Measurements from ENCODE around the gene USP33.
A peak's percentile ranks its signal among the peaks of the same experiment; 100 is the strongest.
"Not testable (repeated sequence)": the region's sequence is repeated elsewhere in the genome, so short reads cannot be mapped to it uniquely, and the experiment has no call there.

Gene USP33

DNA sequence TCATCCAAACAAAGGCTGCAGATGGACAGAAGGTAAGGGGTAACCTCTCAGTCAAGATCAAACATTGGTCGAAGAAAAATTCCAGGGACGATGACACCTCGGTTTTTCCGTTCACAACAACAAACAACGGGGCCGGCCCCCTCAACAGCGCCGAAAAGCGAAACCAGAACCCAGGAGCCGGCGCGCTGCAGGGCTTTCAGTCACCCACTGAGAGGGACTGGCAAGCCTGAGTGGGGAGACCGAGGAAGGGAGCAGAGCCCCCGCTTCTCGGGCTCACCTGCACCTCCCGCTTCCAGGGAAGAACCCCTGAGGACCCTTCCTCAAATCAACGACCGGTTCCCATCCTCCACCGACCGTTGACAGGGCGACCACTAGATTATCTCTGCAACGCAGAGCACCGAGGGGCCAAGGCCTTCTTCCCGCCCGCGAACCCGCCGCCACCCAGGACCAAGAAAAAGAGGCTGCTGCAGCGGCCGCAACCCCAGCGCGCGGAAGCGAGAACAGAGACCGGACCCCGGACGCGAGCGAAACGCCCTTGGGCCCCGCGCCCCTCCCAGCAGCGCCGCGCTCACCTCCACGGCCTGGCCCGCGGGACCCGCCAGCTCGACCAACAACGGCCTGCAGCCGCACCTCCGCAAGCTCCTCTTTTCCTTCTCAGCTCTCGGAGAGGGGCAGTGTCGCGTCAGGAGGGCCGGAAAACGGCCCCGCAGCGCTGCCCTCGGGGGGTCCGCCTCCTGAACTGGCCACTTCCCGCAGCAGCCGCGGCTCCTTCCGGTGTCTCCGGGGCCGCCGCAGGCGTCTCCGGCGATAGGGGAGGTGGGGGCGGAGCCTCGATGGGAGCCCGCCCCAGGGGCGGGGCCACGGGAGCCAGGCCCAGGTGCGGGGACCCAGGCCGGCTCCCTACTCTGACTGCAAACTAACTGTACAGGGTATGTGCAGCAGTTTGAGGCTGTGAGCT is at the start of gene USP33:
Gene USP33, minus strand, starts transcription at position 782 of the 958 bp plus-strand sequence. CDS start 18,155 bp downstream, outside the sequence.
- DNase-seq, result peak in 1 of 2 experiments; percentile 50

DNA sequence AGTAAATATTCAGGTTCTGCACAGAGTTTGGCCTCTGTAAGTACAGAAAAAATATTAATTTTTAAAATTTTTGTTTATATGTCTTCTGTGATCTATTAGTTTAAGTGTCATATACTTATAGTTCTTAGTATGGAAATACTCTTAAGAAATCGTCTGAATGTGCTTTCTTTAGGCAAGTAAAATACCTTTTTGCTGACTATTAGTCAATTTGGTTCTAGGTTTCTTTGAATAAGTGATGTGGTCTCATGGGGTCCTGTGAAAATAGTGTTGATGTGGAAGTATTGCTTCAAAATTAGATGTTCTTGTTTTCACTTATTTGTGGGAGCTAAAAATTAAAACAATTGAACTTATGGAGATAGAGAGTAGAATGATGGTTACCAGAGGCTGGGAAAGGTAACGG is 43.7 kb upstream of the USP33 start:
- no peak for DNase-seq

DNA sequence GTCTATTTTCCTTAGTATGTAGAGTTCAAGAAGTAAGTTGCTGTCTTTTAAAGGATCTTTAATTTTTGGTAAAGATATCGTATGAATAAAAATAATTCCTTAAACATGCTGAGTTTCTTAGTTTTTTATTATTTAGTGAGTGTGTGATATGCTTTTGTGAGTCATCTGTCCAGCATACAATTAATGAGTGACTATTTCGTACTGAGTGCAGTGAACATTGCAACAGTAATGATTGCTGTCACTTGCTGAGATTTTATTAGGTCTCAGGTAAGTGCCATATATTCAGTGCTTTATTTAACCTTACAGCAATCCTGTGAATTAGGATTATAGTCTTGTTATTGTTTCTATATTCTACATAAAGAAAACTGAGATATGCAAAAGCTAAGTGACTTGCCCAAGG is 42.4 kb upstream of the USP33 start:
- DNase-seq, result no peak

DNA sequence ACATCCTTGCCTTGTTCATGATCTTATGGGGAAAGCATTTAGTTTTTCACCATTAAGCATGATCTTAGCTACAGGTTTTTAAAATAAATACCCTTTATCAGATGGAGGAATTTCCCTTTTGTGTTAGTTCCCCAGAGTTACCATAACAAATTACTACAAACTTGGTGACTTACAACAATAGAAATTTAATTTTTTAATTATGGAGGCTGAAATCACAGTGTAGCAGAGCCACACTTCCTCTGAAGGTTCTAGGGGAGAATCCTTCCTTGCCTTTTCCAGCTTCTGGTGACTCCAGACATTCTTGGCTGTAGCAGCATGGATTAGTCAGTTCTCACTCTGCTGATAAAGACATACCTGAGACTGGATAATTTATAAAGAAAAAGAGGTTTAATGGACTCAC is 38.3 kb upstream of the USP33 start:
- no peak for DNase-seq

DNA sequence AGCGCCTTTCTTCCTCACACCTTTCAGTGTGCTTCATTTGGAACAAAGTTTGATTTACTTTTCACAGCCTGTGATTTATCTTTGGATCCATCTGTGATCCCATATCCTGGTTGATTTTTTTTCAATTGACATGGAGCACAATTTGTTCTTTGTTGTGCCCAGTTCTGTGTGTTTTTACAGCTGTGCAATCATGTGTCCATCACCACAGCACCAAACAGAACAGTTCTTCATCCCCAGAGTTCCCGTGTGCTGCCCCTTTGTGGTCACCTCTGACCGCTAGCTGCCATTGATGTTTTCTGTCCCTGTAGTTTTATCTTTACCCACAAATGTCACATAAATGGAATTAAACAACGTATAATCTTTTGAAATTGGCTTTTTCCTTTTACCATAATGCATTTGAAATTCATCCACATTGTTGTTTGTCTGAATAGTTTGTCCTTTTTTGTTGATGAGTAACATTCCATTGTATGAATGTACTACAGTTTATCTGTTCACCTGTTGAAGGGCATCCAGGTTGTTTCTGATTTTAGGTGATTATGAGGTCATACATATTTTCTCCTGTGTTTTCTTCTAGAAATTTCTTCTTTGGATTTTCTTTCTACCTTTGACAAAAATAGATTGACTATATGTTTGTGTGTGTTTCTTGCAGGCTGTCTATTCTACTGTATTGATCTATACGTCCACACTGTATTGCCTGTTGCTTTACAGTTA is 37.2 kb upstream of the USP33 start:
- DNase-seq, result no peak

DNA sequence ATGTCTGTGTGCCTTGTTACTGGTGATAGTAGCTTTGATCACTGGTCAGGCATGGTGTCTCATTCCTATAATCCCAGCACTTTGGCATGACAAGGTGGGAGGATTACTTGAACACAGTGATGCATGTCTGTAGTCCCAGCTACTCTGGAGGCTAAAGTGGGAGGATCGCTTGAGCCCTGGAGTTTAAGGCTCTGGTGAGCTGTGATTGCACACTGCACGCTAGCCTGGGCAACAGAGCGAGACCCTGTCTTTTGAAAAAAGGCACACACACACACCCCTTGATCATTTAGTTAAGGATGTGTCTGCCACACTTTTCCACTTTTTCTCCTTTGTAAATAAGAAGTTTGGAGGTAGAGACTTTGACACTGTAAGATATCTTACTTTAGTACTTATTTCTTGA is 34.9 kb upstream of the USP33 start:
- DNase-seq, result no peak

DNA sequence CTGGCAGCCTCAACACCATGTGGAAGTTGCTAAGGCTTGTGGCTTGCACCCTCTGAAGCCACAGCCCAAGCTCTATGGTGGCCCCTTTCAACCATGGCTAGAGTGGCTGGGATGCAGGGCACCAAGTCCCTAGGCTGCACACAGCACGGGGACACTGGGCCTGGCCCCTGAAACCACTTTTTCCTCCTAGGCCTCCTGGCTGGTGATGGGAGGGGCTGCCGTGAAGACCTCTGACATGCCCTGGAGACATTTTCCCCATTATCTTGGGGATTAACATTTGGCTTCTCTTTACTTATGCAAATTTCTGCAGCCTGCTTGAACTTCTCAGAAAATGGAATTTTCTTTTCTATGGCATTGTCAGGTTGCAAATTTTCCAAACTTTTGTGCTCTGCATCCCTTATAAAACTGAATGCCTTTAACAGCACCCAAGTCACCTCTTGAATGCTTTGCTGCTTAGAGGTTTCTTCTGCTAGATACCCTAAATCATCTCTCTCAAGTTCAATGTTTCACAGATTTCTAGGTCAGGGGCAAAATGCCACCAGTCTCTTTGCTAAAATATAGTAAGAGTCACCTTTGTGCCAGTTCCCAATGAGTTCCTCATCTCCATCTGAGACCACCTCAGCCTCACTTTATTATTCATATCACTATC is 26.6 kb upstream of the USP33 start:
- DNase-seq, result not testable (repeated sequence)

DNA sequence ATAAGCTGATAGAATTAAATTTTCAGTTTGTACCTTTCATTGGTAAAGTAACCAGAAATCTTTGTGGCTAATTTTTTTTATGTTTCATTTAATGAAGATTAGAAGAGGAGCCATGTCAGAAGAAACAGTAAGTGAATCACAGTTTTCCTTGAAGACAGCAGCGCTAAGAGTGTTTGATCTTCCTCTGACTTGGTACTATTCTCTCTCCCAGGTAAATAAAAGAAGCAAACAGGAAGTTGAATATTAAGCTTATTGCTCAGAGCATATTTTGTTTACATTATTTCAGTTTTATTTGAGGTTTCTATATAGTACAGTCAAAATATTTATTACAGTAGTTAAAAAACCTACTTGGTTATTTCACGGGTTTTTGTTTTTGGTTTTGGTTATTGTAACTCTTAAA is 23.5 kb upstream of the USP33 start:
- DNase-seq, result no peak

DNA sequence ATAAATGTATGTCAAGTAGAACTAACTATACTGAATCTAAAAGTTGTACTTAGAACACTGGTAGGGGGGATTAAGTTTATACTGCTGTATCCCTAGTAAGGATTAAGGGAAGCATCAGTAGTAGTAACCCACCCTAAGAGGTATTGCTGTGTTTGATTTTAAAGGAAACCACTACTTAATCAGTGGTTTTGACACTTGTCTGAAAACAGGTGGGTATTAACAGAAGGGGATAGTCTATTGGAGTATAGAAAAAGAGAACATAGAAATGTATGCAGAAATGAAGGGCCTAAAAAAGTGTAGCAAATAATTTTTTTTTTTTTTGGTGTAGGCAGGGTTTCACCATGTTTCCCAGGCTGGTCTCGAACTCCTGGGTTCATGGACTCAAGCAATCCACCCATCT is 22.0 kb upstream of the USP33 start:
- DNase-seq, result no peak

DNA sequence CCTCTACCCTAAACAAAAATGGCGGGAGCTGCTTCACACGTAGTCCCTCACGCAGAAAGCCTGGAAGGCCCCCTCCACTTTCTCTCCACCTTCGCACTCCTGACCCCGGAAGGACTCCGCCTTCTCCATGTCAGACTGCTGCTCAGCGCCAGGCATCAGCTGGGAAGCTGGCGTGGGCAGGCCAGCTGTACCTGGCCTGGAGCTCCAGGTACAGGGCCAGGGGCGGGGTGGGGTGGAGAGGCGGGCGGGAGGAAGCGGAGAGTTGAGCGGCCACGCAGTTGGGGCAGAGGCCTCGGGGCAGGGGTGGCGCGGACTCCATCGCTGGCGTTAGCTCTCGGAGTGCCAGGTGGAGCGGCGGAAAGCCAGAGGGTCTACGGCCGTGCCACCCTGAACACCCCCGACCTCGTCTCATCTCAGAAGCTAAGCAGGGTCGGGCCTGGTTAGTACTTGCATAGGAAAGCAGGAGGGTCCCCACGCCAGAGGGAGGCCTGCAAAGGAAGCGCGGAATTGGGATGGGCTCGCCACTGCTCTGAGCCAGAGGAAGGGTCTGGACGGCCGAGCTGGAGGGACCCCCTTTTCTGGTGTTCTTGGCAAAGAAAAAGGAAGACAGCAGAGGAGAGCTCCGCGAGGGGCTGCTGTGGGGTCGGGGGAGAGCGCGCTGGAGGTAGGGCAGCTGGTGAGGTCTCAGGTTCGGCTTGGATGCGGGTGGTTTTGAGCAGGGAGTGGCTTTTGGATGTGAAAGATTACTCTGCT is 20.1 kb upstream of the USP33 start, which contains the start of gene MIGA1:
Gene MIGA1, plus strand, starts transcription at position 121 of the 753 bp plus-strand sequence. CDS start 3,604 bp downstream, outside the sequence.
- peak; percentile 68 to 69 for DNase-seq

DNA sequence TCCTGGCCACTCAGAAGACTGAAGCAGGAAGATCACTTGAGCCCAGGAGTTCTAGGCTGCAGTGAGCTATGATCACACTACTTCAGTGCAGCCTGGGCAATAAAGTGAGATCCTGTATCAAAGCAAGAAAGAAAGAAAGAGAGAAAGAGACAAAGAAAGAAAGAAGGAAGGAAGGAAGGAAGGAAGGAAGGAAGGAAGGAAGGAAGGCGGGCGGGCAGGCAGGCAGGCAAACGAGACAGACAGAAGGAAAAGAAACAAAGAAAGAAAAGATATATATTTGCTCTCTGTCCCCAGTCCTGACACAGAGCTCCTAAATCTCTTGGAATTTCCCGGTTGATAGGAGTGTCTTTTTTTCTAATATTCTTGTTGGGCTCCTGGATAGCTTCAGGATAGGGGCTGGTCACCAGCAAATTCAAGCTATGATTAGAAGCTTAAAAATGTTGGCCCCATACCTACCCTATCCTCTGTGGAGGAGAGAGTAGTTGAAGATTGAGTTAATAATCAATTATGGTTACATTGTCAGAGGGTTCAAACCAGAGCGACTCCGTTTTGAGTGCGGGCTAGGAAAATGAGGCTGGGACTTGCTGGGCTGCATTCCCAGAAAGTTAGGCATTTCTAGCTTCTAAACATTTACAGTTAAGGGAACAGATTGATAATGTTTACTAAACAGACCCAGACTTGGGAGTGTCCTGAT is 16.5 kb upstream of the USP33 start:
- DNase-seq, result no peak

DNA sequence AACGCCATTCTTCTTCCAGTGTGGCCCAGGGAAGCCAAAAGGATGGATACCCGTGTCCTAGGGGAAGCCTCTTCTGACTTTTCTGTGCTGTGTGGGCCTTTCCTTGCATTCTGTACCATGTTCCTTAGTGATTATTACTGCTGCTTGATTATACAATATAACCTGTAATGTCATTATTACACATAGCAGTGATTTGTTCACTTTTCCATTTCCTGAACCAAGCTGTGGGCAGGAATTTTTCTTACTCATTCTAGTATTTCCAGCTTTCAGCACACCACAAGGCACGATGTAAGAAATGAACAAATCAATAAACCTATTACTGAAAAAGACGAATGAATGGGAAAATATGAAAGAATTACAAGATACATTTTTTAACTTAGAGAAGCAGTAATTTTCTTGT is 8.4 kb upstream of the USP33 start:
- no peak for DNase-seq

DNA sequence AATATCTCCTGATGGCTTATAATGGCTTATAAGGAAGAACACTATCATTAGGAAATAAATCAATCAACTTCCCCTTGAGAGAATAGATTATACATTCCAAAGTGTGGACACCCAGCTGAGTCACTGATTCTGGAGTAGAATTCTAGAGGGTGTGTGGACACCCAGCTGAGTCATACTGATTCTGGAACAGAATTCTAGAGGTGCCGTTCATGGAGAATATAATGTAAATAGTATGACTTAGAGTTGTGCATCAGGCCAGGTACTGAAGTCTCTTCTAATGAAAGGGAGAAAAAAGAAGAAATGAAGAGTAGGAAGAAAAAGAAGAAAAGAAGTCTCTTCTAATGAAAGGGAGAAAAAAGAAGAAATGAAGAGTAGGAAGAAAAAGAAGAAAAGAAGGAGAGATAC is 2.4 kb upstream of the USP33 start:
- DNase-seq, result no peak

DNA sequence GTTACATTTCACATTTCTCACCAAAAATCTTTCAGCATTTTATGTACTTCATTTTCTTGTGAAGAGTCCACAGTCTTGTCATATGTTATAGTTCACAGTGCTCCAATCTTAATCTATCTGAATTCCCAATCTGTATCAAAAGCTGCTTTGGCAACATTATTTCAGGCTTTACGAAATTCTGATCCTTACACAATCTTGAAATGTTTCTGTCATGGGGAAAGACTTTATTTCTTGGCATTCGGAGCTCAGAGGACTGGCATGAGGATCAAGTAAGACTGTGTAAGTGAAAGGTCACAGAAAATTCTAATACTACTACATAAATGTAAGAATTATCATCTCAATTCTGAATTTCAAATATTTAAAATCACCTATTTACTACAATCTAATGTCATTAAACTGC is 2.0 kb downstream of the USP33 start:
- DNase-seq, result no peak

DNA sequence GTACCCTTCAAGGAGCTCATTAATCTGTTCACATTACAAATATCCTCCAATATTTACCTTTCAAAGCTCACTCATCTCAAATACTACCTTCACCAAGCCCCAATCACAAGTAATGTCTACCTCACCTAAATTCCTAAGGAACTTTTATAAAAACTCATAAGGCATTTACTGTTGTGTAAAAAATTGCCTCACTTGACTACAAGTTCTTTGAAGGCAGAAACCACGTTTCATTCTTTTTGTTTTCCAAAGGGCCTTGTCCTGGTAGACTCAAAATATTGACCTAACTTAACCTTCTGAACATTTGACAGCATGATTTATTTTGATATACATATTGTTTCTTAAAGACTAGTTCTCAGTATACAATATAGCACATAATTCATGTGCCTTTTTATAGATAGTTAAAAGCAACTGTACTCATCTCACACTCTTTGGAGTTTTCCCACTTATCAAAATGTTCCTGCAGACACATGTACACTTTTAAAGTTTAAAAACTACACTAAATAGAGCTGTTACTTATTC is 2.5 kb downstream of the USP33 start:
- DNase-seq, result no peak

DNA sequence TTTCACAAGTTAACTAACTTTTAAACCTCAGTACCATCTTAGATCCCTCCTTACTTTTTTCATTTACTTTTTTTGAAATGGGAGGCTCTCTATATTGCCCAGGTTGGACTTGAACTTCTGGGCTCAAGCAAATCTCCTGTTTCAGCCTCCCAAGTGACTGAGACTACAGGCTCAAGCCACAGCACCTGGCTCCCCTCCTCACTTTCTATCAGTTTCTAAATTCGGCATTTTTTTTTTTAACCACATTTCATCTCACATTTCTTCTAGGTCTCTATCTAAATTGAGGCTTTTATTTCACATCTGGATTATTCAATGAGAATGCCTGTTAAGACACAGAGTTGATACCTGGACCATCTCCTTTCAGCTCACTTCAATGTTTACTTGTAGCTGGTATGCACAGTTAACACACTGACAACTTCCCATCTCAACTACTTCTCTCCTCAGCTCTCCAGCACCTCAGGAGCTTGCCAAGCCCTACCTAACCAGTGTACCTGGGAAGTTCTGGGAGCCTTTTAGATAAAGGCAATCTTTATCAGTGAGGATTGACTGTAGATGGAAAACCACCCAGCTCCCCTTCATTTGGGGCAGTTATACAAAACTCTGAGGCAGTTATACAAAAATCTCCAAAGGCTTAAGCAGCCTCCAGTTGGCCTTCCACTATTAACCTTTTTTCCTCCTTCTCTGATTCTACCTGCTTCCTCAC is 3.4 kb downstream of the USP33 start:
- no peak for DNase-seq

DNA sequence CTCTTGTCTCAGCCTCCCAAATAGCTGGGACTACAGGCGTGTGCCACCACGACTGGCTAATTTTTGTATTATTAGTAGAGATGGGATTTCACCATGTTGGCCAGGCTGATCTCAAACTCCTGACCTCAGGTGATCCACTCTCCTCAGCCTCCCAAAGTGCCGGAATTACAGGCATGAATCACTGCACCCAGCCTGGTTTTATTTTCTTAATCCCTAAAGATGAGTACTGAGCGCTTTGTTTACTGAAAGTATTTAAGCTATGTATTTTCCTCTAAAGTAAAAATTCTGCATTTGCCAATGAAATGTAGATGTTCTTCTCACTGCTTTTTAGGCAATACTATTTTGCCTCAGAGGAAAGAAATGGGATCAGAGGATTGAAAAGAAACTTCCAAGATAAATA is 10.2 kb downstream of the USP33 start:
- DNase-seq, result not testable (repeated sequence)

DNA sequence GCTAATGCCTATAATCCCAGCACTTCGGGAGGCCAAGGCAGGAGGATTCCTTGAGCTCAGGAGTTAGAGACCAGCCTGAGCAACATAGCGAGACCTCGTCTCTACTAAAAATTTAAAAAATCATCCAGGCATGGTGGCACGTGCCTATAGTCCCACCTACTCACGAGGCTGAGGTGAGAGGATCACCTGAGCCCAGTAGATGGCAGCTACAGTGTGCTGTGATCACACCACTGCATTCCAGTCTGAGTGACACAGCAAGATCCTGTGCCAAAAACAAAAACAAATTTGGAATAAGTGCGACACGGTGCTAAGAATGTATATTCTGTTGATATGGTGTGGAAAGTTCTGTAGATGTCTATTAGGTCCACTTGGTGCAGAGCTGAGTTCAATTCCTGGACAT is 15.1 kb downstream of the USP33 start:
- no peak for DNase-seq

DNA sequence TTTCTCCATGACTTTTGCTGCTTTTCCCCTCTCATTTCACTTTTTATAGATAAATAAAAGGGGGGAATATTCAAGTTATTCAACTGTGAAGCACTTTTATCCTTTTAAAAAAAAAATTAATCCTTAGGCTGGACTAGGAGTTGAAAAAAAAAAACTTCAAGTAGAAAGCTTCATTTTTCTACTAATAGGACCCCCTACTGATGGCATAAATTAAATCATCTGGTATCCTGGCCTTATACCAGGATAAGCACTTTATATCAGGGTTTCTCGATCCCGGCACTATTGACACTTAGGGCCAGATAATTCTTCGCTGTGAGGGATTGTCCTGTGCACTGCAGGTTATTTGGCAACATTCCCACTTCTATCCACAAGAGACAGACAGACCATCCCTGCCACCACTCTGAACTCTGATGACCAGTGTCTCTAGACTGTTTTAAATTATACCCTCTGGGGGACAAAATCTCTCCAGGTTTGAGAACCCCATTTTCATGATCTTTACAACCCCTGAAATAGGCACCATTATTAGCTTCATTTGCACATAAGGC is 17.6 kb downstream of the USP33 start:
- no peak for DNase-seq

DNA sequence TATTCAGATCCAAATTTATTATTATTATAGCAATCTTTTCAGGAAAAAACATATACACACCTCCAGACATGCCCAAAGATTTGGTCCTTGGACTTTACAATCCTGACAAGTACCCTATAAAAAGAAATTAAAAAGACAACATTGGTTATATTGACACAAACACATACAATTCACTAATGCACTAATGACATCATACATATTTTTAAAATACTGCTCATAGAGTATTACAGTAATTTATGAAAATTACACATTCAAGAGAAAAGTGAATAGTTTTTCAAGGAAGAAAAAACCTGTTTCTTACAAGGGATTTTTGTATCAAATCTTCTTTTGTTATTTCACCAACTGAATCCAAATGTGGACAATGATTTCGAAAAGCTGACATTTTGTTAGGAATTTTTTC is 18.3 kb downstream of the USP33 start:
- no peak for DNase-seq

DNA sequence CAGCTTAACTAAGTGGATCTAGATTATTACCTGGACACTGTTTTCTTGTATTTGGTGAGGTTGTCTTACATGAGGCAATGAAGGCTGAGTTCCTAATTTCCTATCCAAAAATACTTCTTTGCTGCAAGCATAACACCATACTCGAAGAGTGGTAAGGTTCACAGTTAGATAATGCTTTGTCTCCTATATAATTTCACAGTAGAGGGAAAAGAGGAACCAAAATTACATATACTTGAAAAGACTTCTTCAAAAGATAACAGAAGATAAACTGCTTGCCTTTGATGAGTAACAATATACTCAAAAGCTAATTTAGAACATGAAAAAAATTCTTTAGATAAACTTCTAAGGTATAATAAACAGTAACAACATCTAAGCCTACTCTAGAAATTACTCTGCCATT is 20.4 kb downstream of the USP33 start:
- DNase-seq, result no peak

All from cerebellar nuclear complex (tissue), 1 donor.